GM23248 (cell line): ENCODE data around the gene ELOVL6.

Experiments used
- EZH2 ChIP-seq: fragments of 200-600 bp; sonication (generic); IDR thresholded peaks from 2 replicates; pipeline ENCODE4 v1.6.1; 2018; ENCODE audit warnings: antibody characterized with exemption, mild to moderate bottlenecking; ENCODE audit not compliant: insufficient read depth, poor library complexity, severe bottlenecking
- EZH2phosphoT487 ChIP-seq: fragments of 200-600 bp; sonication (generic); IDR thresholded peaks from 2 replicates; pipeline ENCODE4 v1.6.1; 2018; ENCODE audit warnings: antibody characterized with exemption, moderate library complexity, mild to moderate bottlenecking, low read depth; ENCODE audit not compliant: insufficient read depth

- TF ChIP-seq EZH2 (no peak), EZH2phosphoT487 (no peak)
These were observed 10.3 kb downstream of the ELOVL6 start for GRCh38 chr4:110188113-110188512.
